ENCODE results near the gene AP3D1.
"Not testable (repeated sequence)": the region's sequence is repeated elsewhere in the genome, so short reads cannot be mapped to it uniquely, and the experiment has no call there.

The AP3D1 gene

DNA sequence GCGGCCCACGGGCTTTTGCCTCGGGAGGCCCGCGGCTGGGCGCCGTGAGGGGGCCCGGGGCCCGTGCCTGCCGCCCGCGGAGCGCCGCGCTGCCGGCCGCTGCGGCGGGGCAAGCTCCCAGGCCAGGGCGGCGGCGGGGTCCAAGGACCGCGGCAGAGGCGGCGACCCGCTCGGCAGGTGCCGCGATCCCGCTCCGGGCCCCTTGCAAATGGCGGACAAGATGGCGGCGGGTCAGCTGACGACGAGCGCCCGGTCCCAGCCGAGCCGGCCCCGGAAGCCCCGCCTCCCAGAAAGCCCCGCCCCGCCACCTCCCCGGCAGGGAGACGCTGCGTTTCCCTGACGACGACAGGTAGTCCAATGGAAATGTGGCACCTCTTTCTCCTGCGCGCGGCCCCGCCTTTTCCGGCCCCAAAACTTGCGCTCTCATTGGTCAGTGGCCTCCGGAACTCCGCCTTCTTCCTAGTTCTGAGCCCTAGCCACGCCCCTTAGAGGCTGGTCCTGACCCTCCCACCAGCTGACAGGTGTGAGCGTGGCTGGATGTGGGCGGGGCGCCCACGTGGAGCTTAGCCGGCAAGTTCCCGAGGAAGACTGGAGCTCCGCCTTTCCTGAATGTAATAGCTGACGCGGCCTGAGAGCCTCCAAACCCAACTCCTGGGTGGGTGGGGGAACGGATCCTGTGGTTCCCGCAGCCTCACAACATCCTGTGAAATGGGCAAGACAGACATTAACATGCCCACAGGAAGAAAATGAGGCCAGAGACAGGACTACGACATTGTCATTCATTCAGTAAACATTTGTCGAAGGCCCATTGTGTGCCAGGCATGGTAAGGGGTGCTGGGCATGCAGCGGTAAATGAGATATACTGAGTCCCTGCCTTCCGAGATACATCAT is at the start of gene AP3D1:
AP3D1 (minus strand) TSS at position 228 of the 891 bp plus-strand sequence. CDS start 232 bp downstream, outside the sequence.
- DNase-seq: peak; percentile 100

DNA sequence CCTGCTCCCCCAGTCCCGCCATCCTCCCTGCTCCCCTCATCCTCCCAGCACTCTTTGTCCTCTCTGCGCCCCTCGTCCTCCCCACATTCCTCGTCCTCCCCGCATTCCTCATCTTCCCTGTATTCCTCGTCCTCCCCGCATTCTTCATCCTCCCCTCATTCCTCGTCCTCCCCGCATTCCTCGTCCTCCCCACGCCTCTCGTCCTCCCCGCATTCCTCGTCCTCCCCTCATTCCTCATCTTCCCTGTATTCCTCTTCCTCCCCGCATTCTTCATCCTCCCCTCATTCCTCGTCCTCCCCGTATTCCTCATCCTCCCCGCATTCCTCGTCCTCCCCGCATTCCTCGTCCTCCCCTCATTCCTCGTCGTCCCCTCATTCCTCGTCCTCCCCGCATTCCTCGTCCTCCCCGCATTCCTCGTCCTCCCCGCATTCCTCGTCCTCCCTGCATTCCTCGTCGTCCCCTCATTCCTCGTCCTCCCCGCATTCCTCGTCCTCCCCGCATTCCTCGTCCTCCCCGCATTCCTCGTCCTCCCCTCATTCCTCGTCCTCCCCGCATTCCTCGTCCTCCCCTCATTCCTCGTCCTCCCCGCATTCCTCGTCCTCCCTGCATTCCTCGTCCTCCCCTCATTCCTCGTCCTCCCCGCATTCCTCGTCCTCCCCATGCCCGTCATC is 49.4 kb upstream of the AP3D1 start:
- not testable (repeated sequence) for DNase-seq

DNA sequence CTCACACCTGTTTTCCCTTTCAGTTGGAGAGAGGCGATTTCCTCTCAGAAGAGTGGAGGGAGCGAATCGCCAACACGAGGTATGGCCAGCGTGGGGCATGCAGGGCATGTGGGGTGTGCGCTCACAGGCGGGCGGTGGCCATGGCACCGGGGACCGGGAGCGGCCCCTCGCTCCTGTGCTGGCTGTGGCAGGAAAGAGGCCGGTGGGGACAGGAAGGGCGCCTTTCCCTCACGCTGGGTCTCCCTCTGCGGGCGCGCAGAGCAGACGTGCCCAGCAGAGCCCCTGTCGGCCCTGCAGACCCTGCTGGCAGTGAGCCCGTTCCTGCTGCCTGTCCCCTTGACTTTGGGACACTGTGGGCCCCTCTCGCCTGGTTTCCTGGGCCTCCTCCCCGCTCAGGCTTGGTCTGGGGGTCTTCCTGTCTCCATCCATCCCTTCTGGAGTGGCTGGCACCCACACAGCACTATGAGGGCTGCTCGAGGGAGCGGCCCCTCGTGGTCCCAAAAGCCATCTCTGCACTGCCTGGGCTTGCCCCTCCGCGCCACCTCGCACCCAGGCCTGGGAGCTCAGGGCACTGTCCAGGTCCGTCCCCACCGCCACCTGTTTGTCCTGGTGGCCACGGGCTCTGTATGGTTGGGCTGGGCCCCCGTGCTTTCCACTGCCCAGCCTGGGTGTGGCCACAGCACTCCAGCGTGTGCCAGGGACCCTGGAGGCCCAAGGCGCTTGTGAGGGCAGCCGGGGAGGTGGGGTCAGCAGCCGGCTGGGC is 48.7 kb upstream of the AP3D1 start:
- DNase-seq: no peak

DNA sequence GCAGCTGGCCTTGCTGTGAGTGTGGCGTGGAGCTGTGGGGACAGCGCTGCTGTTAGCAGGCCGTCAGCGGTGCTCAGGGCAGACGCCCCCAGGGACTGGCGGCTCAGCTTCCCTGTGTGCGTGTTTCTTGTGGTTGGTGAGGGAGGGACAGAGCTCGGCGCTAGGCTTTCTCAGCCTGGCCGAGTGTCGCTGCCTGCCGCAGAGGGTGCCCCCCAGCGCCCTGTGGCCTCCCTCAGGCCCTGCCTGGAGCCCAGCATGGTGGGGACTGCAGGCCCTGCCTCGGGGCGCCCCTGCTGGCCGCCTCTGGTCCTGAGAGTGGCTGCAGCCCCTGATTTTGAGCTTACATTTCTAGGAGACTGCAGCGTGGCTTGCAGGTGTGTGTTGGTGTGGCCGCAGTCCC is 47.8 kb upstream of the AP3D1 start:
- DNase-seq: peak; percentile 42

DNA sequence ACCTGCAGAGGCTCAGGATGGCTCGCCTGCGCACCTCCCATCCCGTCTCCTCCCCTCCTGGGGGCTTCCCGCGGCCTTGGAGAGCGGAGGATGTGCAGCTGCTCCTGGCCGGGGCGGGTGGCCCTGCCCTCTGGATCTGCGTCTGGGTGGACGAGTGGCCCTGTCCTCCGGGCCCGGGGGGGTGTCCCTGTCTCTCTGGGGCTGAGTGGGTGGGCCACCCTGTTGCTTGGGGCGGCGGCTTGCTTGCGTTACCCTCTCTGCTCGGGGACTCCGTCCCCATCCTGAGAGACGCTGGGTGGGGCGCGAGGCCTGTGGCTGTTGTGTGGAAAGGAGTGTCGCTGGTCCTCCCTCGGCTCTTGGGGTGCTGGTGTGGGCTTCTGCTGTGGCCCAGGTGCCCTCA is 47.0 kb upstream of the AP3D1 start:
- no peak for DNase-seq

DNA sequence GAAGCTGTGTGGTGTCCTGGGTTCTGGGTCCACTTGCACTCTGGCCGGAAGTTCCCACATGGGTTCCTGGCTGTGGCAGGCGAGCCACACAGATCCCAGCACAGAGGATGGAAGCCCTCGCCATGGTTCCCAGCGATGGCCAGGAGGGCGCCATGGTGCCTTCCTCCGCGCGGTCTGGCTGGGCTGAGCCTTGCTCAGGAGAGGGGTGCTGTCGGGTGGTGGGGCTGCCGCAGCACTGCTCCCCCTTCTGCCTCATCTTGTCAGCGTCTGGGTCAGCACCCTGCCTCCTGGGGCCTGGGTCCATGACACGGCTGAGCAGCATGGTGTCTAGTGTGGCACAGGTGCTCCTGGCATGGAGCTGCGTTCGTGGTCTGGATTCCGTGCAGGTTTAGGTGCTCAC is 45.9 kb upstream of the AP3D1 start:
- no peak for DNase-seq

GRCh38 chr19:2195914-2196313 is 44.5 kb upstream of the AP3D1 start:
- no peak for DNase-seq

DNA sequence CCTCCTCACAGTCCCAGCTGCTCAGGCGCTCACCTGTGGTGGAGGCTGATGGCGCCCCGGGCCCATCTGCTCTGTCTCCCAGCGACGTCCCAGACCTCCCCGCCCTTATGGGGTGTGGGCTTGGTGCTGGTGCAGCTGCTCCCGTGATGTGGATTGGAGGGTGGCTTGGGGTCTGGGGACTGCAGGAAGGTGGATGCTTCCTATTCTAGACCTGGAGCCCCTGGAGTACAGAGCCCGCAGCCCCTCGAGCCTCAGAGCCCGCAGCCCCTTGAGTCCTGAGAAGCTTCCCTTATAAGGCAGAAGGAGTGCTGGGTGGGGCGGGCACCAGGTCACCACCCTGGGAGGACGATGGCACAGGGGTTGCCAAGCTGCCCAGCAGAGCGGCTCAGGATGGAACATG is 44.0 kb upstream of the AP3D1 start:
- DNase-seq: no peak

DNA sequence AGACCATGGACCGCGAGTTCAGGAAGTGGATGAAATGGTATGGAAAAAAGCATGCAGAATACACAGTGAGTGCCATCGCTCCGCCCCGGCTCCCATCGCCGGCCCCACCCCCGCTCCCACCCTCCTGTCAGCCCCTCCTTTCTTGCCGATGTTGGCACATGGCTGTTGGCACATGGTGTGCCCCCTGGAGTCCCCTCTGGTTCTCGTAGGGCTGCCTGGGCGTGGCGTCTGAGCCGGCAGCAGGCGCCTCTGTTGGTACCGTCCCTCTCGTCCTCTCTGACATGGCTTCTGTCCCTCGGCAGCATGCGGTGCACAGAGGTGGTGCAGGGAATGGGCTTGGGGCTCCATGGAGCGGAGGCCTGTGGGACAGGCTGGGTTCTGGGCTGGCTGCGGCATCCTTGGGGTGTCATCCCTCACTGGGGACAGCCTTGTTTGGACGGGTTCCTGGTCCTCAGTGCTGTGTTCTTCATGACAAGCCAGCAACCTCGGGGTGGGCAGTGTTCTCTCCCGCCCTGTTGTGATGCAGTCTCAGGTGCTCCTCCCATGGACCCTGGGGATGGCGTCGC is 43.2 kb upstream of the AP3D1 start:
- DNase-seq: no peak

GRCh38 chr19:2193807-2194206 is 42.4 kb upstream of the AP3D1 start:
- DNase-seq: no peak

DNA sequence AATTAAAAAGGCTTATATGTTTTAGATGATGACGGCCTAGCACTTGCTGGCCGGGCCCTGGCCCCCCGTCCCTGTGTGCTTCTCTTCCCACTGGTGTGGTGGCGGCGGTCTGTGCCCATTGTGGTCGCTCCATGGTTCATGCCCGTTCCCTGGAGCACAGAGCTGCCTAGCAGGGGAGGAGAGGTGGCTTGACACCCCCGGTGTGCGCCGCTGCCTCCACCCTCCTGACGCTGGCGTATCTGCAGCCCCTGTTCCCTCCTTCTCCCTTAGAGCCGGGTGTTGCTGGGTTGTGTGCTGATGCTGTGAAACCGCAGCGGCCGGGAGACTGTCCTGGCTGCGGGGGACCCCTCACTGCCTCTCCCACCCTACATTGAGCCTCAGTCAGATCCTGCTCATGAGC is 41.5 kb upstream of the AP3D1 start:
- no peak for DNase-seq

DNA sequence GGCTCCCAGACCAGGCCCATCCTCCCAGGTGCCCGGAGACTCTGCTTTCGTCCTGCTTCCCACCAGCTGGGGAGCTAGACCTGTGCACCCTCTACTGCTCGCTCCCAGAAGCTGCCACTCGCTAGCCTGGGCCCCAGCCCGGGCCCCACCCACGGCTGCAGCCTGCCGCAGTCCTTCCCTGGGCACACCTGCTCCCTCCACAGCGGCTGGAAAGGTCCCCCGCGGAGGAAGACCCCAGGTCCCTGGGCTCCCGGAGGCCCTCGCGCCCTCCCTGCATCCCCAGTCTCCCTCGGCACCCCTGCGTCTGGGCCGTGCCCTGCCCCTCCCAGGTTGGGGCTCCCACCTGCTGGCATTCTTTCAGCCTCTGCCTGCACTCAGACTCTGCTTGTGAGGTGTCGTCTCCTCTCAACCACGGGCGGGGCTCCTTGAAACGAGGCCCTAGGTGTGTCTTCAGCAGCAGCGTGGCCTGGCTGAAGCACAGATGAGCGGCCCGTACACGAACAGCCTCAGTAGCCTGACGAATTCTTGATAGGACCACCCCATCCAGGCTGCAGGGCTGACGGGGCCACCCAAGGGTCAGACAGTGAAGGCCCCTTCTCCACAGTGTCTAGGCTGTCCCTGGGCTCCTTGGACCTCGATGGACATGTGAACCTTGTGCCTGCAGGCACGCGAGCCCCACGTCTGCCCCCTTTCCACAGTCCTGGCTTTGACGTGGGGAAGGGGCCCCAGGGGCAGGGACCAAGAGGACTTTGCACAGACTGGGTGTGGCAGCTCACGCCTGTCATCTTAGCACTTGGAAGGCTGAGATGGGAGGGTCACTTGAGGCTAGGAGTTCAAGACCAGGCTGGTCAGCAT is 40.3 kb upstream of the AP3D1 start:
- no peak for DNase-seq

- no peak for DNase-seq
Observed at GRCh38 chr19:2190848-2191455, 39.6 kb upstream of the AP3D1 start.

DNA sequence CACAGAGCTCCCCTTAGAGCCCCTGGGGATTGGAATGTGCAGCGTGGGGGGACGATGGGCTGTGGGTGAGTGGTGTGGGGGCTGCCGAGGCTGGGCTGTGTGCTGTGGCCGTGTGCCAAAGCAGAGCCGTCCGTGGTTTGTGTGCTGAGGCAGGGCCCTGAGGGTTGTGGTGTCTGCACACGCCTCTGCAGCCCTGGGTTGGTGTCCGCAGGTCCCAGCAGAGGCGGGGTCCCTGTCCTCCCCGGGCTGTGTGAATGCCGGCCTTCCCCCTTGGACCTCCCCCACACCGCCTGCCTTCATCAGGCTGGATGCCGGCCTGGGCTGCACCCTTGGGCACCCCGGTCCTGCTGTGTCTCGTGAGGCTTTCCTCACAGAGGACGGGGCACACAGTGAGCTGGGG is 38.5 kb upstream of the AP3D1 start:
- no peak for DNase-seq

DNA sequence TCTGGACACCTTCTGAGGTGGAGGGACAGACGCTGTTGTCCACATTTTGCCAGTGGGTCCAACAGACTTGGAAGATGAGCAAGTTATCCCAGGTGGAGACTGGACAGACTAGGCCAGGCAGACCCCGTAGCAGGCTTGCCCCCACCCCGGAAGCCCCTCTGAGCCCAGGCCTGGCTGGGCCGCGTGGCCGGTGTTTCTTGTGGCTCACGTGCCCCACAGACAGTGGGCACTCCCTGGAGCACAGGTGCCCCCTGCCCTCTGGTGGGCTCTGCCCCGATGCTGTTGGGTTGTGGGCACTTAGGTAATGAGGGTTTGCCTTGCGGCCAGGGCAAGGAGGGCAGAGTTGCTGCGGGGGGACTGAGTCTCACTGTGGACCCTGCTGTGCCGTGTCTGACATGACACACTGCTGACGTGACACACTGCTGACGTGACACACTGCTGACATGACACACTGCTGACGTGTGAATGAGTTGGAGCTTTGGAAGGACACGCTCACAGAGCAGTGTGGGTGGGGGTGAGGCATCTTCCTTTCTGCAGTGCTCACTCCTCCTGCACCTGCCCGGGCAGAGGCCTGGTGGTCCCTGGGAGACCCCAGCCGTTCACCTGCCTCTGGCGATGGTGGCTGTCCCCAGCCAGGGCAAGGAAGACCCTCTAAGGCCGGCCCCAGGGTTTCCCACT is 37.5 kb upstream of the AP3D1 start:
- no peak for DNase-seq

DNA sequence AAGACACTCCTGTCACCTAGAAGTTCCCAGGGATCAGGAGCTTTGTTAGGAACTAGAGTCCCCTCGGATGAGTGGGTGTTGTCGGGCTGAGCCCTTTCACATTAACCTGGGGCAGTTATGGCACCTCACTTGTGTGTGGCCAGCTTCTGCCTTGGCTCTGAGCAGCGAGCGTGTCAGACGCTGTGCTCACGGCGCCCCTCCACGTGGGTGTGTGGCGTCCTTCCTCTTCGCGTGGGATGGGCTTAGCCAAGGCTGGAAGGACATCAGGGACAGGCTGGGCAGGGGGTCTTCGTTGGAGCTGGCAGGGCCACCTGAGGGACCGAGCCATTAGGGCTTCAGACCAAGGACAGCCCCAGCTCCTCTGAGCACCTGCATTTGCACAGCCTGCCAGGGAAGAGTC is 35.8 kb upstream of the AP3D1 start:
- no peak for DNase-seq

DNA sequence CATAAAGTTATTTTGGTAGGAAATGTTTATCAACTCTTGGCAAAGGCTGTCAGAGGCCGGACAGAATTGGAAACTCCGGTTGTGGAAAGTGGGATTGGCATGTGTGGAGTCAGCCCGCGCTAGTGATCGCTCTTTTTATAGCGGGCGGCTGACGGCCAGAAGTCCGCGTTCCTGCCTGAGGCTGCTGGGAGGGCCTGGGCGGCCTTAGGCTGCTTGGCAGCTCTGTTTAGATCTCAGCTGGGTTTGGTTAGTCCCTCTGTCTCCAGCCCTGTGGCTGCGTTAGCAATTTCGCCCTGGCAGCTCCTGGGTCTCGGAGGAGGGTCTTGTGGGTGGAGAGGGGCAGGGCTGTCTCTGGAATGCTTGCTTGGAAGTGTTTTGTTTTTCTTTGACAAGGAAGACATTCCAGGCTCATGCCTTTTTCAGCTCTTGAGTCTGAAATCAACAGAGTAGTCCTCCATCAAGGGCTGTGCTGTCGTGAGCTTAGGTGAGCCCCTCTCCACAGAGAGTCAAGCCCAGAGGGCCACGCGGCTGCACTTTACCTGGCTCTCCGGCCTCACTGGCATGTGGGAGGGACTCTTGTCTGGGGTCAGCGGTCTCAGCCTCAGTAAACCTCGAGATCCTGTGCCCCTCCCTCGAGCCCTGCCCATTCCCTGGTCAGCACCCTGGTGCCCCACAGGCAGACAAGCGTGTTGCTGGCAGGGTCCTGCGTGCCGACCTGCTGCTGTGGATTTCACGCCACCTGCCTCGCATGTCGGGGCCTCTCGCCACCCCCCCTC is 34.9 kb upstream of the AP3D1 start:
- no peak for DNase-seq

DNA sequence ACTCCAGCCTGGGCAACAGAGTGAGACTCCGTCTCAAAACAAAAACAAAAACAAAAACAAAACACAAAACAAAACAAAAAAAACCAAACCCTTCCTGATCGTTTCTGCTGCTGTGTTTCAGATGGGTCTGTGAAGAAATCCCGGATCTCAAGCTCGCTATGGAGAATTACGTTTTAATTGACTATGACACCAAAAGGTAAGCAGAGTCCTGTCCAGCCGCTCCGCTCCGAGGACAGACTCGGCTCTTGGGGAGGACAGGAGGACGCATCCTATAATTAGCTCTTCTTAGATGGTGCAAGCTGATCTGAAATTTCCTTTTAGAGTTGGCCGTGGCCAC is 34.3 kb upstream of the AP3D1 start:
- DNase-seq: no peak

GRCh38 chr19:2184422-2184975 is 33.1 kb upstream of the AP3D1 start:
- no peak for DNase-seq

GRCh38 chr19:2181633-2181997 is 30.2 kb upstream of the AP3D1 start:
- DNase-seq: no peak

All from MV-4-11 (cell line).